ENCODE results near the gene SLC2A4.

Gene SLC2A4

GRCh38 chr17:7323731-7324437, 42.4 kb downstream of the SLC2A4 start:
- DNase-seq (ENCODE audit: low spot score), result no peak
- peak; percentile 73 for TF ChIP-seq CTCF (IDR thresholded peaks at IDR 0.05)
- no peak overlapping the region for H3K4me3 ChIP-seq
- no peak overlapping the region for H3K27ac ChIP-seq

- TF ChIP-seq CTCF (IDR thresholded peaks at IDR 0.05), result no peak
- H3K4me3 ChIP-seq, result no peak overlapping the region
- no peak overlapping the region for H3K27ac ChIP-seq
- no peak for DNase-seq (ENCODE audit: low spot score)
These were observed 42.9 kb downstream of the SLC2A4 start for GRCh38 chr17:7324438-7324779.

- no peak overlapping the region for H3K27ac ChIP-seq
- no peak for TF ChIP-seq CTCF (IDR thresholded peaks at IDR 0.05)
- no peak overlapping the region for H3K4me3 ChIP-seq
- no peak for DNase-seq (ENCODE audit: low spot score)
These were observed 43.6 kb downstream of the SLC2A4 start for GRCh38 chr17:7325031-7325528.

- no peak overlapping the region for H3K27ac ChIP-seq
- no peak for DNase-seq (ENCODE audit: low spot score)
- TF ChIP-seq CTCF (IDR thresholded peaks at IDR 0.05), result no peak
- H3K4me3 ChIP-seq, result no peak overlapping the region
These were observed 44.7 kb downstream of the SLC2A4 start for GRCh38 chr17:7326186-7326585.

GRCh38 chr17:7327056-7327455, 45.5 kb downstream of the SLC2A4 start:
- no peak for DNase-seq (ENCODE audit: low spot score)
- TF ChIP-seq CTCF (IDR thresholded peaks at IDR 0.05), result no peak
- Histone ChIP-seq H3K4me3 (no peak overlapping the region), H3K27ac (no peak overlapping the region)

GRCh38 chr17:7327501-7327900, 46.0 kb downstream of the SLC2A4 start:
- Histone ChIP-seq H3K4me3 (no peak overlapping the region), H3K27ac (no peak overlapping the region)
- DNase-seq (ENCODE audit: low spot score), result no peak
- no peak for TF ChIP-seq CTCF (IDR thresholded peaks at IDR 0.05)

GRCh38 chr17:7328009-7328408, 46.5 kb downstream of the SLC2A4 start:
- TF ChIP-seq CTCF (IDR thresholded peaks at IDR 0.05), result no peak
- Histone ChIP-seq H3K4me3 (no peak overlapping the region), H3K27ac (no peak overlapping the region)
- no peak for DNase-seq (ENCODE audit: low spot score)
